SK-N-SH treated with all-trans-retinoic acid at 6 μM for 48 hours (cell line): ENCODE data around the gene CHST8.

Experiments
- GLIS3 ChIP-seq: fragments of 250-450 bp; sonication (Bioruptor Pico); IDR thresholded peaks from 2 replicates; pipeline ENCODE4 v1.5.0; 2020; ENCODE audit warnings: mild to moderate bottlenecking, moderate library complexity
- ISL1 ChIP-seq: fragments of 250-450 bp; sonication (Bioruptor Pico); IDR thresholded peaks from 2 replicates; pipeline ENCODE4 v2.1.2; 2022; ENCODE audit warnings: mild to moderate bottlenecking, moderate library complexity
- PATZ1 ChIP-seq: fragments of 250-450 bp; sonication (Bioruptor Pico); IDR thresholded peaks from 2 replicates; pipeline ENCODE4 v1.8.0; 2020; ENCODE audit warnings: mild to moderate bottlenecking, moderate library complexity, borderline replicate concordance
- PPARA ChIP-seq: fragments of 250-450 bp; sonication (Bioruptor Pico); IDR thresholded peaks from 2 replicates; pipeline ENCODE4 v1.5.0; 2020; ENCODE audit warnings: mild to moderate bottlenecking, borderline replicate concordance
- RARB ChIP-seq: fragments of 250-450 bp; sonication (Bioruptor Pico); IDR thresholded peaks from 2 replicates; pipeline ENCODE4 v1.8.0; 2021; ENCODE audit warnings: mild to moderate bottlenecking, moderate library complexity
- TCF4 ChIP-seq: fragments of 250-450 bp; sonication (Bioruptor Pico); IDR thresholded peaks from 2 replicates; pipeline ENCODE4 v1.8.0; 2021; ENCODE audit warnings: mild to moderate bottlenecking, moderate library complexity, borderline replicate concordance
- TOX ChIP-seq: fragments of 250-450 bp; sonication (Bioruptor Pico); IDR thresholded peaks from 2 replicates; pipeline ENCODE4 v1.8.0; 2021; ENCODE audit warnings: mild to moderate bottlenecking, moderate library complexity, borderline replicate concordance
- ZFP3 ChIP-seq: fragments of 250-450 bp; sonication (Bioruptor Pico); IDR thresholded peaks from 2 replicates; pipeline ENCODE4 v1.5.0; 2020; ENCODE audit warnings: mild to moderate bottlenecking, moderate library complexity
- ZNF565 ChIP-seq: fragments of 450-650 bp; formaldehyde crosslinking; conservative IDR thresholded peaks from 2 replicates; pipeline ENCODE4 v1.5.0; 2020; ENCODE audit warnings: low read depth, mild to moderate bottlenecking, moderate library complexity
- TF ChIP-seq, protein P1 (sequence below): fragments of 250-450 bp; sonication (Bioruptor Pico); IDR thresholded peaks from 2 replicates; pipeline ENCODE4 v1.8.0; 2021; ENCODE audit warnings: low read depth, mild to moderate bottlenecking, moderate library complexity, borderline replicate concordance

GRCh38 chr19:33587150-33587549 lies 34.6 kb upstream of the CHST8 start:
- TF ChIP-seq PATZ1: no peak
- no peak for TF ChIP-seq TOX (CRISPR knock-in tag)
- no peak for TF ChIP-seq RARB (CRISPR knock-in tag)
- no peak for TF ChIP-seq ZNF565 (CRISPR knock-in tag)
- no peak for TF ChIP-seq ZFP3
- no peak for TF ChIP-seq GLIS3 (CRISPR knock-in tag)
- no peak for TF ChIP-seq ISL1 (CRISPR knock-in tag)
- TF ChIP-seq PPARA (CRISPR knock-in tag): no peak
- TF ChIP-seq, protein P1, sequence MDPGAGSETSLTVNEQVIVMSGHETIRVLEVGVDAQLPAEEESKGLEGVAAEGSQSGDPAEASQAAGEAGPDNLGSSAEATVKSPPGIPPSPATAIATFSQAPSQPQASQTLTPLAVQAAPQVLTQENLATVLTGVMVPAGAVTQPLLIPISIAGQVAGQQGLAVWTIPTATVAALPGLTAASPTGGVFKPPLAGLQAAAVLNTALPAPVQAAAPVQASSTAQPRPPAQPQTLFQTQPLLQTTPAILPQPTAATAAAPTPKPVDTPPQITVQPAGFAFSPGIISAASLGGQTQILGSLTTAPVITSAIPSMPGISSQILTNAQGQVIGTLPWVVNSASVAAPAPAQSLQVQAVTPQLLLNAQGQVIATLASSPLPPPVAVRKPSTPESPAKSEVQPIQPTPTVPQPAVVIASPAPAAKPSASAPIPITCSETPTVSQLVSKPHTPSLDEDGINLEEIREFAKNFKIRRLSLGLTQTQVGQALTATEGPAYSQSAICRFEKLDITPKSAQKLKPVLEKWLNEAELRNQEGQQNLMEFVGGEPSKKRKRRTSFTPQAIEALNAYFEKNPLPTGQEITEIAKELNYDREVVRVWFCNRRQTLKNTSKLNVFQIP (CRISPR knock-in tag): no peak
- no peak for TF ChIP-seq TCF4 (CRISPR knock-in tag)
